ENCODE measurements around the gene ITSN1. TPM values are rescaled to one million over a fixed set of nuclear protein-coding genes. Genes with fewer than 3 reads are reported as not detected.
"Not testable (repeated sequence)": the region's sequence is repeated elsewhere in the genome, so short reads cannot be mapped to it uniquely, and the experiment has no call there.

Gene ITSN1
- total and polyA plus RNA-seq, 4 donors, result 58.8 to 73.7 (median 63.4) TPM

DNA sequence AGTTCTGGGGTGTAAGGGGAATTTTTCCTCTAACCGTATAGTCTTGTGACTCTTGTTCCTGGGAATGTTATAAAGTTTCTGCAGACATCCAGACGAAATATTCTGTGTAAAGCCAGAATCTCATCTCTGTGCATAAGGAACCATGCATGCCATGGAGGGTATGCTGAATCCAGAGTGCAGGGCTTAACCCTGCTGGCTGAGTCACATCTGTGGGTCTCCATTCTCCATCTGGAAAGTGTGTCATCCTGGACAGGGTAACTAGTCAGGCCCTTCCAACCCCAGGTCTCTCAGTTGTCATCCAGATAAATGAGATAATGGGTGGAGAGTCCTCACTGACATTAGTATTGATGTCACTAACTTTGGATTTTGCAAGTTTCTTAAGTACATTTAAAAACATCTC, 224.5 kb downstream of the ITSN1 start:
- DNase-seq (ENCODE audit: low read depth in 4 of 6, low spot score in 6 of 6), result no peak
- H3K36me3 ChIP-seq (ENCODE audit: control insufficient read depth, insufficient read depth, low read length), result peaks cover 23% of the 10 kb centered on the region
- H3K4me3 ChIP-seq (ENCODE audit: low read depth, low read length), result no peak overlapping the region
- no peak overlapping the region for H3K27ac ChIP-seq (ENCODE audit: low read depth, low read length)
- no peaks in the 10 kb centered on the region for H3K4me1 ChIP-seq (ENCODE audit: control insufficient read depth, insufficient read depth, low read length)
- H3K27me3 ChIP-seq (ENCODE audit: control insufficient read depth, insufficient read depth, low read length), result no peaks in the 10 kb centered on the region
- H3K9me3 ChIP-seq (ENCODE audit: control insufficient read depth, insufficient read depth, low read length), result no peaks in the 10 kb centered on the region
- WGBS (ENCODE audit: insufficient coverage), result 100% methylated on average over 1 of the region's 2 CpGs

- 29% methylated on average over 7 of the region's 13 CpGs for WGBS (ENCODE audit: insufficient coverage)
- H3K4me1 ChIP-seq (ENCODE audit: control insufficient read depth, insufficient read depth, low read length); H3K27ac ChIP-seq (ENCODE audit: low read depth, low read length); H3K27me3 ChIP-seq (ENCODE audit: control insufficient read depth, insufficient read depth, low read length); H3K4me3 ChIP-seq (ENCODE audit: low read depth, low read length); H3K9me3 ChIP-seq (ENCODE audit: control insufficient read depth, insufficient read depth, low read length); DNase-seq (ENCODE audit: low read depth in 4 of 6, low spot score in 6 of 6): not testable (repeated sequence)
- H3K36me3 ChIP-seq (ENCODE audit: control insufficient read depth, insufficient read depth, low read length), result peaks cover 23% of the 10 kb centered on the region
Observed at GRCh38 chr21:33867868-33868267, 225.6 kb downstream of the ITSN1 start.

- no peak for DNase-seq (ENCODE audit: low read depth in 4 of 6, low spot score in 6 of 6)
- H3K27ac ChIP-seq (ENCODE audit: low read depth, low read length), result no peak overlapping the region
- H3K4me3 ChIP-seq (ENCODE audit: low read depth, low read length), result no peak overlapping the region
- H3K36me3 ChIP-seq (ENCODE audit: control insufficient read depth, insufficient read depth, low read length), result peaks cover 23% of the 10 kb centered on the region
- no peaks in the 10 kb centered on the region for H3K27me3 ChIP-seq (ENCODE audit: control insufficient read depth, insufficient read depth, low read length)
- H3K9me3 ChIP-seq (ENCODE audit: control insufficient read depth, insufficient read depth, low read length), result no peaks in the 10 kb centered on the region
- H3K4me1 ChIP-seq (ENCODE audit: control insufficient read depth, insufficient read depth, low read length), result no peaks in the 10 kb centered on the region
Observed at GRCh38 chr21:33869873-33870272, 227.6 kb downstream of the ITSN1 start.

DNA sequence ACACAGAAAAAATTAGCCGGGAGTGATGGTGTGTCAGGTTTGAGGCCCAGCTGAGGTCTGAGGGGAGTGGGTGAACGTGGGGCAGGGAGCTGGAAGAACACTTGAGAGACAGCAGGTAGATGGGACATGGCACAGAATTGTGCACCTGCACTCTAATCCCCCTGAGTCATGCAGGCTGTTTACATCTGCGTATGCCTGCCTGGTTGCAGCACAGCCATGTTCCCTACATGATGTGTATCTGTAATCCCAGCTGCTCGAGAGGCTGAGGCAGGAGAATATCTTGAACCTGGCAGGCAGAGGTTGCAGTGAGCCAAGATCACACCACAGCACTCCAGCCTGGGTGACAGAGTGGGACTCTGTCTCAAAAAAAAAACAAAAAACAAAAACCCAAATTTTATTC, 228.5 kb downstream of the ITSN1 start:
- no peaks in the 10 kb centered on the region for H3K4me1 ChIP-seq (ENCODE audit: control insufficient read depth, insufficient read depth, low read length)
- H3K27me3 ChIP-seq (ENCODE audit: control insufficient read depth, insufficient read depth, low read length), result no peaks in the 10 kb centered on the region
- DNase-seq (ENCODE audit: low read depth in 4 of 6, low spot score in 6 of 6), result no peak
- no peaks in the 10 kb centered on the region for H3K9me3 ChIP-seq (ENCODE audit: control insufficient read depth, insufficient read depth, low read length)
- no peak overlapping the region for H3K4me3 ChIP-seq (ENCODE audit: low read depth, low read length)
- H3K36me3 ChIP-seq (ENCODE audit: control insufficient read depth, insufficient read depth, low read length), result peaks cover 23% of the 10 kb centered on the region
- 65% methylated on average over 3 of the region's 4 CpGs for WGBS (ENCODE audit: insufficient coverage)
- no peak overlapping the region for H3K27ac ChIP-seq (ENCODE audit: low read depth, low read length)

GRCh38 chr21:33871171-33871570, 228.9 kb downstream of the ITSN1 start:
- Histone ChIP-seq H3K4me1 (ENCODE audit: control insufficient read depth, insufficient read depth, low read length) (no peaks in the 10 kb centered on the region), H3K27me3 (ENCODE audit: control insufficient read depth, insufficient read depth, low read length) (no peaks in the 10 kb centered on the region), H3K27ac (ENCODE audit: low read depth, low read length) (no peak overlapping the region), H3K9me3 (ENCODE audit: control insufficient read depth, insufficient read depth, low read length) (no peaks in the 10 kb centered on the region), H3K4me3 (ENCODE audit: low read depth, low read length) (no peak overlapping the region), H3K36me3 (ENCODE audit: control insufficient read depth, insufficient read depth, low read length) (peaks cover 19% of the 10 kb centered on the region)
- 95% methylated on average over 4 of the region's 5 CpGs for WGBS (ENCODE audit: insufficient coverage)
- DNase-seq (ENCODE audit: low read depth in 4 of 6, low spot score in 6 of 6), result no peak

GRCh38 chr21:33872881-33873515, 230.7 kb downstream of the ITSN1 start:
- Histone ChIP-seq H3K36me3 (ENCODE audit: control insufficient read depth, insufficient read depth, low read length) (peaks cover 10% of the 10 kb centered on the region), H3K27ac (ENCODE audit: low read depth, low read length) (no peak overlapping the region), H3K9me3 (ENCODE audit: control insufficient read depth, insufficient read depth, low read length) (no peaks in the 10 kb centered on the region), H3K27me3 (ENCODE audit: control insufficient read depth, insufficient read depth, low read length) (no peaks in the 10 kb centered on the region), H3K4me3 (ENCODE audit: low read depth, low read length) (no peak overlapping the region), H3K4me1 (ENCODE audit: control insufficient read depth, insufficient read depth, low read length) (no peaks in the 10 kb centered on the region)
- no peak for DNase-seq (ENCODE audit: low read depth in 4 of 6, low spot score in 6 of 6)
- 76% methylated on average over 4 of the region's 4 CpGs for WGBS (ENCODE audit: insufficient coverage)

DNA sequence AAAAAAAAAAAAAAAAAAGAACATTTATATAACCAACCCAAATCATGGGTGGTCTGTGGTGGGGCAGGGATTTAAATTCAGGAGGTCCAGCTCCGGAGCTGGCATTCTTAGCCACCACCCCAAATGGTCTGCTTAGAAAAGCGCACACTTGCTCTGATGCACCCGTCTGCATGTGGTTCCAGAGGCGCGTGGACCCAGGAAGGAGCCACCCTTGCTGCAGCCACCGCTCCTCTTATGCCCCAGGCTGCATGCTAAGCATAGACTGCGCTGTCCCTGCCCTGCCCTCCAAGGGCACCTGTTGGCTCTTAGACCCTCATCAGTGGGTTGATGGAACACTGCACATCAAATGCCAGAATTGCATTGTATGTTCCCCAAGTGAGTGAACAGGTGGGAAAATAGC, 231.9 kb downstream of the ITSN1 start:
- no peak for DNase-seq (ENCODE audit: low read depth in 4 of 6, low spot score in 6 of 6)
- Histone ChIP-seq H3K27me3 (ENCODE audit: control insufficient read depth, insufficient read depth, low read length) (no peaks in the 10 kb centered on the region), H3K4me1 (ENCODE audit: control insufficient read depth, insufficient read depth, low read length) (no peaks in the 10 kb centered on the region), H3K27ac (ENCODE audit: low read depth, low read length) (no peak overlapping the region), H3K36me3 (ENCODE audit: control insufficient read depth, insufficient read depth, low read length) (peaks cover 17% of the 10 kb centered on the region), H3K9me3 (ENCODE audit: control insufficient read depth, insufficient read depth, low read length) (no peaks in the 10 kb centered on the region), H3K4me3 (ENCODE audit: low read depth, low read length) (no peak overlapping the region)
- 96% methylated on average over 6 of the region's 7 CpGs for WGBS (ENCODE audit: insufficient coverage)

GRCh38 chr21:33875026-33875695, 232.9 kb downstream of the ITSN1 start:
- 95% methylated on average over 16 of the region's 20 CpGs for WGBS (ENCODE audit: insufficient coverage)
- Histone ChIP-seq H3K27me3 (ENCODE audit: control insufficient read depth, insufficient read depth, low read length) (no peaks in the 10 kb centered on the region), H3K36me3 (ENCODE audit: control insufficient read depth, insufficient read depth, low read length) (peaks cover 20% of the 10 kb centered on the region), H3K4me3 (ENCODE audit: low read depth, low read length) (no peak overlapping the region), H3K4me1 (ENCODE audit: control insufficient read depth, insufficient read depth, low read length) (no peaks in the 10 kb centered on the region), H3K27ac (ENCODE audit: low read depth, low read length) (no peak overlapping the region), H3K9me3 (ENCODE audit: control insufficient read depth, insufficient read depth, low read length) (no peaks in the 10 kb centered on the region)
- DNase-seq (ENCODE audit: low read depth in 4 of 6, low spot score in 6 of 6), result no peak

DNA sequence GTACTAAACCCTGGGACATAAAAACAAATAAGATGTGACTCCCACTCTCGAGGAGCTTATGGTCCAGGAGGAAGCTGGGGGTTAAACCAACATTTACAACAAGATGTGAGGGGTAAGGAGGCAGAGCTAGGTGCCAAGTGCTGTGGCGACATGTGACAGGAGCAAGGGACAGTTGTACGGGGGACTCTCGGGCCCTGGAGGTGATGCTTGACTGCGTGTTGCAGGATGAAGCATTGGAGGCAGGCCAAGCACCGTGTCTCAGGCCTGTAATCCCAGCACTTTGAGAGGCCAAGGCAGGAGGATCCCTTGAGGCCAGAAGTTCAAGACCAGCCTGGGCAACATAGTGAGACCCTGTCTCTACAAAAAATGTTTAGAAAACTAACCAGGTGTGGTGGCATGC, 236.5 kb downstream of the ITSN1 start:
- Histone ChIP-seq H3K27me3 (ENCODE audit: control insufficient read depth, insufficient read depth, low read length) (no peaks in the 10 kb centered on the region), H3K27ac (ENCODE audit: low read depth, low read length) (no peak overlapping the region), H3K4me3 (ENCODE audit: low read depth, low read length) (no peak overlapping the region), H3K36me3 (ENCODE audit: control insufficient read depth, insufficient read depth, low read length) (peaks cover 24% of the 10 kb centered on the region), H3K9me3 (ENCODE audit: control insufficient read depth, insufficient read depth, low read length) (no peaks in the 10 kb centered on the region), H3K4me1 (ENCODE audit: control insufficient read depth, insufficient read depth, low read length) (no peaks in the 10 kb centered on the region)
- 94% methylated on average over 5 of the region's 6 CpGs for WGBS (ENCODE audit: insufficient coverage)
- DNase-seq (ENCODE audit: low read depth in 4 of 6, low spot score in 6 of 6), result no peak

DNA sequence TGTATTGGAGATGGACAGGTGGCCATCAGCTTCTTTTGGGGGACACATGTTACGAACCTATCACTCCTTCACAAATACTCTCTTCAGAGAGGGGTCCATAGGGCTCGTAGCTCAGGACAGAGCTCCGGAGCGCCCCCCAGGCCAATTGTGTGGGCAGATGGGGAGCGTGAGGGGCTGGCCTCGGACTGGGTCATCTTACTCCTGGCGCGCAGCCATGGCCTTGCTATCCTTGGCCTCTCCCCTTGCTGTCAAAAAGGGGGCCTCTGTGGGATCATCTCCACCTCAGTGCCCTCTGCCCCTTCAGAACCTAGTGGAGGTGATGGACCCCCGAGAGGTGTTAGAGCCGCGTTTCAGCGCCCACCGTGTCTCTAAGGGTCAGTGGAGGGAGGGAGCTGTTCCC, 238.3 kb downstream of the ITSN1 start:
- Histone ChIP-seq H3K4me3 (ENCODE audit: low read depth, low read length) (no peak overlapping the region), H3K36me3 (ENCODE audit: control insufficient read depth, insufficient read depth, low read length) (peaks cover 24% of the 10 kb centered on the region), H3K9me3 (ENCODE audit: control insufficient read depth, insufficient read depth, low read length) (no peaks in the 10 kb centered on the region), H3K27ac (ENCODE audit: low read depth, low read length) (no peak overlapping the region), H3K27me3 (ENCODE audit: control insufficient read depth, insufficient read depth, low read length) (no peaks in the 10 kb centered on the region), H3K4me1 (ENCODE audit: control insufficient read depth, insufficient read depth, low read length) (peaks cover 16% of the 10 kb centered on the region)
- WGBS (ENCODE audit: insufficient coverage), result 91% methylated on average over 7 of the region's 13 CpGs
- no peak for DNase-seq (ENCODE audit: low read depth in 4 of 6, low spot score in 6 of 6)

All from spinal cord (tissue), 10 donors.